ENCODE results near the gene ATRX. TPM values are rescaled to one million over a fixed set of nuclear protein-coding genes. Genes with fewer than 3 reads are reported as not detected.

The ATRX gene
- total and polyA plus RNA-seq, 2 experiments from 2014 or later: 72.5 to 76.0 TPM

- no peak for DNase-seq (ENCODE audit: low read depth in 1 of 2, low spot score in 1 of 2)
- Histone ChIP-seq H3K27me3 (no peaks in the 10 kb centered on the region), H3K4me3 (no peak overlapping the region), H3K27ac (no peak overlapping the region), H3K4me1 (ENCODE audit: low read depth) (no peaks in the 10 kb centered on the region), H3K9me3 (ENCODE audit: low read depth) (no peaks in the 10 kb centered on the region), H3K36me3 (no peaks in the 10 kb centered on the region)
- TF ChIP-seq, protein P1, sequence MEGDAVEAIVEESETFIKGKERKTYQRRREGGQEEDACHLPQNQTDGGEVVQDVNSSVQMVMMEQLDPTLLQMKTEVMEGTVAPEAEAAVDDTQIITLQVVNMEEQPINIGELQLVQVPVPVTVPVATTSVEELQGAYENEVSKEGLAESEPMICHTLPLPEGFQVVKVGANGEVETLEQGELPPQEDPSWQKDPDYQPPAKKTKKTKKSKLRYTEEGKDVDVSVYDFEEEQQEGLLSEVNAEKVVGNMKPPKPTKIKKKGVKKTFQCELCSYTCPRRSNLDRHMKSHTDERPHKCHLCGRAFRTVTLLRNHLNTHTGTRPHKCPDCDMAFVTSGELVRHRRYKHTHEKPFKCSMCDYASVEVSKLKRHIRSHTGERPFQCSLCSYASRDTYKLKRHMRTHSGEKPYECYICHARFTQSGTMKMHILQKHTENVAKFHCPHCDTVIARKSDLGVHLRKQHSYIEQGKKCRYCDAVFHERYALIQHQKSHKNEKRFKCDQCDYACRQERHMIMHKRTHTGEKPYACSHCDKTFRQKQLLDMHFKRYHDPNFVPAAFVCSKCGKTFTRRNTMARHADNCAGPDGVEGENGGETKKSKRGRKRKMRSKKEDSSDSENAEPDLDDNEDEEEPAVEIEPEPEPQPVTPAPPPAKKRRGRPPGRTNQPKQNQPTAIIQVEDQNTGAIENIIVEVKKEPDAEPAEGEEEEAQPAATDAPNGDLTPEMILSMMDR (IDR thresholded peaks at IDR 0.05; ENCODE audit: low read depth, low read length): no peak
These were observed 188.5 kb downstream of the ATRX start for GRCh38 chrX:77597511-77597910.

DNA sequence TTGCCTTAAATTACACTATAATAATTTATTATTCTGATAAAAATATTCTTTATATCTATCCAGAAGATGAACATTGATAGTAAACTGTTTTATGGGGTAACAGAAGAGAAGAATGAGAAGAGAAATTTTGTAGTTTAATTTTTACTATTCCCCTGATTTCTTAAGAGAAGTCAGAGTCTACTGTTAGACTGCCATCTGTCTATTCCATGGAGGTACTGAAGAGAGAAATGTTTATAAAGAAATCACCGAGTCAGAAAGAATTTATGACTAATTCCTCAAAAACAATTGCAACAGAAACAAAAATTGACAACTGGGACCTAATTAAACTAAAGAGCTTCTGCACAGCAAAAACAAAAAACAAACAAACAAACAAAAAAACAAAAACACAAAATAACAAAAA is 188.9 kb downstream of the ATRX start:
- H3K4me3 ChIP-seq: no peak overlapping the region
- no peaks in the 10 kb centered on the region for H3K27me3 ChIP-seq
- TF ChIP-seq, protein P1 (IDR thresholded peaks at IDR 0.05; ENCODE audit: low read depth, low read length): peak; percentile 40
- H3K36me3 ChIP-seq: no peaks in the 10 kb centered on the region
- no peaks in the 10 kb centered on the region for H3K4me1 ChIP-seq (ENCODE audit: low read depth)
- H3K9me3 ChIP-seq (ENCODE audit: low read depth): no peaks in the 10 kb centered on the region
- DNase-seq (ENCODE audit: low read depth in 1 of 2, low spot score in 1 of 2): peak; percentile 2 to 47
- no peak overlapping the region for H3K27ac ChIP-seq

DNA sequence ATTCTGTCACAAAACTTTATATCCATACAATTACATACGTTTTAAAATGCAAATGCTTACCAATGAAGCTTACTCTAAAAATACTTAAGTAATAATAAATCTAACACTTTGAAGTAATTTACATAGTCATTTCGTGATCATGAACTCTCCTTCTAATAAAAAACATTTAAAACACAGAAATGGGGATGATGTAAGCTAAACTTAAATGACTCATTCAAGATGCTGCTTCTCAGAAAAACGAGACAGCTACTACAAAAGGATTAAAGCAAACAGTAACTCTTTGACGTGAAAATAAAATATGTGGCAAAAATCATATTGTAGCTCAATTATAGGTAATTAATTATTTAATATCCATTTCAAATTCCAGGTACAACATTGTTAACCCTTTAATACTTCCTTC is 190.2 kb downstream of the ATRX start:
- no peak overlapping the region for H3K4me3 ChIP-seq
- H3K4me1 ChIP-seq (ENCODE audit: low read depth): no peaks in the 10 kb centered on the region
- TF ChIP-seq, protein P1 (IDR thresholded peaks at IDR 0.05; ENCODE audit: low read depth, low read length): no peak
- no peaks in the 10 kb centered on the region for H3K27me3 ChIP-seq
- H3K27ac ChIP-seq: no peak overlapping the region
- no peaks in the 10 kb centered on the region for H3K36me3 ChIP-seq
- no peaks in the 10 kb centered on the region for H3K9me3 ChIP-seq (ENCODE audit: low read depth)
- no peak for DNase-seq (ENCODE audit: low read depth in 1 of 2, low spot score in 1 of 2)

GRCh38 chrX:77572322-77572721 is 213.7 kb downstream of the ATRX start:
- no peaks in the 10 kb centered on the region for H3K36me3 ChIP-seq
- H3K27me3 ChIP-seq: no peaks in the 10 kb centered on the region
- TF ChIP-seq, protein P1 (IDR thresholded peaks at IDR 0.05; ENCODE audit: low read depth, low read length): no peak
- H3K4me3 ChIP-seq: no peak overlapping the region
- no peak overlapping the region for H3K27ac ChIP-seq
- no peak for DNase-seq (ENCODE audit: low read depth in 1 of 2, low spot score in 1 of 2)
- no peaks in the 10 kb centered on the region for H3K4me1 ChIP-seq (ENCODE audit: low read depth)
- no peaks in the 10 kb centered on the region for H3K9me3 ChIP-seq (ENCODE audit: low read depth)

DNA sequence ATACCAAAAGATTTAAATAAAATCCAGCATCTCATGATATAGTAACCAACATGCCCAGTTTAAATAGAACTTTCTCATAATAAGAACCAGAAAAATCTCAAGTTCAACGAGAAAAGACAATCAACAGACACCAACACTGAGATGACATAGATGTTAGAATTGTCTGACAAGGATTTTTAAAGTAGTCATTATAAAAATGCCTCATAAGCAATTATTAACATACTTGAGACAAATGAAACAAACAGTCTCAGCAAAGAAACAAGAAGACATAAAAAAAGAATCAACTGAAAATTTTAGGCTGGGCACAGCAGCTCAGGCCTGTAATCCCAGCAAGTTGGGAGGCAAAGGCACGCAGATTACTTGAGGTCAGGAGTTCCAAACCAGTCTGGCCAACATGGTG is 220.7 kb downstream of the ATRX start:
- no peak for DNase-seq (ENCODE audit: low read depth in 1 of 2, low spot score in 1 of 2)
- peaks cover 4% of the 10 kb centered on the region for H3K9me3 ChIP-seq (ENCODE audit: low read depth)
- TF ChIP-seq, protein P1 (IDR thresholded peaks at IDR 0.05; ENCODE audit: low read depth, low read length): no peak
- H3K4me1 ChIP-seq (ENCODE audit: low read depth): no peaks in the 10 kb centered on the region
- H3K27ac ChIP-seq: no peak overlapping the region
- no peak overlapping the region for H3K4me3 ChIP-seq
- H3K27me3 ChIP-seq: no peaks in the 10 kb centered on the region
- no peaks in the 10 kb centered on the region for H3K36me3 ChIP-seq

DNA sequence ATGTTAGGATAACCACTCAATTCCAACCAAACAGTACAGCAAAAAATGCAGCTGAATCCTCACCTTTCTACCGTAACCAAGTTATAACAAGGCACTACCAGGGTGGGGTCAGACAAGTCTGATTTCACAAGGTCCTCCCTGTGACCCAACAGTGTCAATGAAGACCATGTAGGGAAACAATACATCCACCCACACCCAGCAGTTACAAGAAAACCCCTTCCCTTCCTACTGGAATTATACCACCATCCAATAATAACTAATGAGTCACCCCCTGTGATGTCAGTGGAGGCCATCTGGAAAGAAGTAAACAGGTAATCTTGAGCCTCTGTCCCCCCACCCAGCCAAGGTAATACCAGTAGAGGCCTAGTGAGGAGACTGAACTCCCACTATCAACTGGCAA is 221.2 kb downstream of the ATRX start:
- Histone ChIP-seq H3K27ac (no peak overlapping the region), H3K4me1 (ENCODE audit: low read depth) (no peaks in the 10 kb centered on the region), H3K27me3 (no peaks in the 10 kb centered on the region), H3K4me3 (no peak overlapping the region), H3K9me3 (ENCODE audit: low read depth) (peaks cover 4% of the 10 kb centered on the region), H3K36me3 (no peaks in the 10 kb centered on the region)
- no peak for DNase-seq (ENCODE audit: low read depth in 1 of 2, low spot score in 1 of 2)
- TF ChIP-seq, protein P1 (IDR thresholded peaks at IDR 0.05; ENCODE audit: low read depth, low read length): no peak

All from cardiac muscle cell (in vitro differentiated cells and primary cell).